Omental fat pad (tissue), 4 donors: ENCODE data around the gene NEK4. TPM values are rescaled to one million over a fixed set of nuclear protein-coding genes. Genes with fewer than 3 reads are reported as not detected.

Experiments used
- ATAC-seq: fragments of 150-250 bp; one replicate; pipeline ENCODE4 v1.9.1; 2016; ENCODE audit warnings: mild to moderate bottlenecking, moderate library complexity; ENCODE audit not compliant: low FRiP score
- DNase-seq: peaks from one replicate; pipeline ENCODE4 v3.0.0-alpha.2; 2019; ENCODE audit warnings: low spot score
- CTCF ChIP-seq, 3 donors: fragments of 450-650 bp; IDR thresholded peaks; one replicate each; pipeline ENCODE4 v1.5.1; 2016 to 2017; ENCODE audit warnings: antibody characterized with exemption in 3 of 3, mild to moderate bottlenecking in 3 of 3, moderate library complexity in 2 of 3
- small RNA-seq: library from RNA; depleted of rRNA; stranded (forward); fragments of <200 nt; gene quantifications from one replicate; pipeline ENCODE3, GENCODE V24; 2016
- total RNA-seq, 4 donors: library from RNA; depleted of rRNA; stranded (reverse); fragments of >200 nt; gene quantifications; one replicate each; pipeline ENCODE4 v1.1.0, GENCODE V29; 2016

Gene NEK4
- total RNA-seq, 4 donors from 2014 or later, result 16.8 to 22.0 (median 18.7) TPM

- DNase-seq (no peak), ATAC-seq (no peak)
- TF ChIP-seq CTCF (IDR thresholded peaks at IDR 0.05), result no peak
Measured at GRCh38 chr3:52663098-52663497, 107.6 kb downstream of the NEK4 start.

- no peak for DNase-seq
- no peak for TF ChIP-seq CTCF (IDR thresholded peaks at IDR 0.05)
- no peak for ATAC-seq
Measured at GRCh38 chr3:52660046-52660445, 110.7 kb downstream of the NEK4 start.

Small RNA genes lying within 50 kb of the gene (small RNA-seq; reads per million reads assigned to genes)
- gene AC006254.2 (not detected), gene RF00569 (5,278 reads per million, percentile 100 among the genes with 10 or more reads in this experiment), gene RF01183 (not detected), gene SNORD19 (not detected), gene SNORD19B (not detected), gene SNORD69 (4,208 reads per million, percentile 99 among the genes with 10 or more reads in this experiment)

Other genes with a start within 250 kb of the NEK4 start
- gene NT5DC2, start 237.1 kb downstream of the NEK4 start, total RNA-seq, result 10 to 100 TPM; 18.3 to 50.3 (median 39.5) TPM
- gene UQCC5, start 234.3 kb downstream of the NEK4 start, total RNA-seq, result 10 to 100 TPM in 2 of 4 donors, 1 to 10 TPM in 2; 3.2 to 27.9 (median 13.8) TPM
- 100 to 1,000 TPM in 3 of 4 donors, 10 to 100 TPM in 1; 89.4 to 118 (median 114) TPM for gene PBRM1, start 85.0 kb downstream of the NEK4 start, total RNA-seq
- 100 to 1,000 TPM in 2 of 4 donors, 10 to 100 TPM in 2; 55.8 to 371 (median 93.0) TPM for gene GNL3, start 84.9 kb downstream of the NEK4 start, total RNA-seq
- 10 to 100 TPM; 24.0 to 53.0 (median 45.4) TPM for gene GLT8D1, start 65.1 kb downstream of the NEK4 start, total RNA-seq
- 100 to 1,000 TPM in 2 of 4 donors, 10 to 100 TPM in 2; 49.2 to 138 (median 84.9) TPM for gene SPCS1, start 64.8 kb downstream of the NEK4 start, total RNA-seq
- gene ITIH1, start 6.7 kb upstream of the NEK4 start, total RNA-seq, result under 1 TPM in 1 of 4 donors, not detected in 3; 0.94 TPM
- 1 to 10 TPM in 3 of 4 donors, under 1 TPM in 1; 0.93 to 2.8 (median 1.9) TPM for gene ITIH3, start 23.9 kb upstream of the NEK4 start, total RNA-seq
- gene ITIH4, start 59.7 kb upstream of the NEK4 start, total RNA-seq, result 10 to 100 TPM in 1 of 4 donors, 1 to 10 TPM in 3; 1.2 to 18.8 (median 3.6) TPM
- 10 to 100 TPM in 1 of 4 donors, 1 to 10 TPM in 3; 2.8 to 34.7 (median 6.4) TPM for gene MUSTN1, start 64.1 kb upstream of the NEK4 start, total RNA-seq
- 10 to 100 TPM; 15.1 to 34.7 (median 18.8) TPM for gene STIMATE, start 126.6 kb upstream of the NEK4 start, total RNA-seq